KG1 (cell line): Measurements from ENCODE around the gene TRIM7.
"Not testable (repeated sequence)": the region's sequence is repeated elsewhere in the genome, so short reads cannot be mapped to it uniquely, and the experiment has no call there.

ENCODE experiments used
- DNase-seq: peaks from one replicate; lab custom pipeline; 2025; lab: John Stamatoyannopoulos, UW

TRIM7 gene

GRCh38 chr5:181170996-181171395 lies 34.0 kb downstream of the TRIM7 start:
- no peak for DNase-seq

GRCh38 chr5:181170237-181170825 lies 34.7 kb downstream of the TRIM7 start:
- DNase-seq: no peak

GRCh38 chr5:181169459-181170236 lies 35.3 kb downstream of the TRIM7 start:
- not testable (repeated sequence) for DNase-seq

DNA sequence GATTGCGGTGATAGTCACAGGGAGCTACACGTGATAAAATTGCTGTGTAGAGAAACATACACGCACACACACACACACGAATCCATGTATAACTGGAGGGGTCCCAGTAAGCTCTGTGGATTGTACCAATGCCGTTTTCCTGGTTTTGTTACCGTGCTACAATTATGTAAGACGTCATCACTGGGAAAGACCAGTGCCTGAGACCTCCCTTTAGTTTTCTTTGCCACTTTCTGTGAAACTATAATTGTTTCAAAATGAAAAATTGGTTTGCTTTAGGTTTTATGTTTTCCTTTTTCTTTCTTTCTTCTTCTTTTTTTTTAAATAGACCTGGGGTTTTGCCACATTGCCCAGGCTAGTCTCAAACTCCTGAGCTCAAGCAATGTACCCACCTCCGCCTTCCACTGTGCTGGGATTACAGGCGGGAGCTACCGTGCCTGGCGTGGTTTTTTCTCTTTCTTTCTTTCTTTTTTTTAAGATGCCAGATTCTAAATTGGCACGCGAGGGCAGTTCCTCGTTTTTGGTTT lies 36.3 kb downstream of the TRIM7 start:
- no peak for DNase-seq

DNA sequence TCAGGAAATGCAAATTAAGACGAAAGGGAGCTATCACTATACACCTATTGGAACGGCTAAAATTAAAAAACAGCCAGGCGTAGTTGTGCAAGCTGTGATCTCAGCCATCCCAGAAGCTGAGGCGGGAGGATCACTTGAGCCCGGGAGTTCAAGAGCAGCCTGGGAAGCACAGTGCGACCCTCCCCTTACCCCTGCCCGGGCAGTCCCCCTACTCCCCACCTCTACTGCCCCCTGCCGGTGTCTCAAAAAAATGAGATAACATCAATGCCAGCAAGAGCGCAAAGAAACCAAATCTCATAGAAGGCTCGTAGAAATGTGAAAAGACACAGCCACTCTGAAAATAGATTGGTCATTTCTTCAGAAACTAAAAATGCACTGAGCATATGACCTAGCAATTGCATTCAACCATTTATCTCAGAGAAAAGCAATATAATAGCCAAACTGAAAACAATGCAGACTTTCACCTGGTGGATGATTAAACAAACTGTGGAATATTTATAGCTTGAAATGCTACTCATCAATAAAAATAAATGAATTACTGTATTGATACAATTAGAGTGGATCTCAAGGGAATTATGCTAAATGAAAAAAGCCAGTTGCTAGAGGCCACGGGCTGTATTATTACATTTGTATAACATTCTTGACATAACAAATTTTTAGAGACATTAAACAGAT lies 37.0 kb downstream of the TRIM7 start:
- no peak for DNase-seq

GRCh38 chr5:181166812-181167733 lies 37.9 kb downstream of the TRIM7 start:
- no peak for DNase-seq

- no peak for DNase-seq
Observed at GRCh38 chr5:181164076-181164952, 40.7 kb downstream of the TRIM7 start.

DNA sequence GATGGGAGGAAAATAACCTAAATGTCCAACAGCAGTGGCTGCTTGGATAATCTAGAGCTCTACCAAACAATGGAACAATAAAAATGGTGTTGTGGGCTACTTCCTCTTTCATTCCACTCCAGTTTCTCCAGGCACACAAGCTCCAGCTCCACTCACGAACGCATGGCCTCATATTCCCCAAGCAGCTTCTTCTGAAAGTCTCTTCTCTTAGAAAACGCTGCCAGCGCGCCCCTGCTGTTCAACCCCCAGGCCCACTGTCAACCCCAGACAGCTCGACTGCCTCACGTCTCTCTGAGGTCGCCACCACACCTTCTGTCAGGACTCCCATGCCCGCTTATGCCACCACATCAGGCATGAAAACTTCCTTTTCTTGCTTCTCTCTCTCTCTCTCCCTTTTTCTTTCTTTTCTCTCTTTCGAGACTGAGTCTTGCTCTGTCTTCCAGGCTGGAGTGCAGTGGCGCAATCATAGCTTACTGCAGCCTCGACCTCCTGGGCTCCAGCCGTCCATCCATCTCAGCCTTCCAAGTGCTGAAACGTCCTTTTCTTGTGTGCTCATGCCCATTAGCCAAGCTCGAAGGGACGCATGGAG lies 41.4 kb downstream of the TRIM7 start:
- DNase-seq: no peak

DNA sequence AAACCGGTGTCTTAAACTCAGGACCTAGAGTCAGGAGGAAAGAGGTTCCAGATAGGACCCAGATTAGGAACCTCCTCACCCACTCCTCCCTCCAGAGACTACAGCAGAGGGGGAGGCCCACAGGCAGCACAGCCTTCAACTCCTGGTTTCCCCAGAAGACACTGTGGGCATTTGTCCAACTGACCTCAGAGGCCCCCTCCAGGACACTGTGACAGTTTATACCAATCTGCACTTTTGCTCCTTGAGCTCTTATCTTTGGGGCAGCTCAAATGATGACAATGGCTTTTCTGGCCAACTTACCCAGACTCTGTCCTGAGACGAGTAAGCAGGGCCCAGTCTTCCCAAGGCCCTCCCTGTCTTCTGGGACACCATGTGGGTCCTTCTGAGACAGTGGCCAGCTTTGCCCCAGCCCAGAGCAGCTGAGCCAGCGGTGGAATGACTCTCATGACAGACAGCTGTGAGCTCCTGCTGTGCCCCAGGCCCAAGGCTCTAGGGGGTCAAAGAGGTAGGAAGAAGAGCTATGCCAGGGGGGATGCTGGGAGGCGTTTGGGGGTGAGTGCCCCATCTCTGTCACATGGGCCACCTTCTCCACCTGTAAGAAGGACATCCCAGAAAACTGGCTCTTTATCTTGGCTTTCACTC lies 43.3 kb downstream of the TRIM7 start:
- no peak for DNase-seq

DNA sequence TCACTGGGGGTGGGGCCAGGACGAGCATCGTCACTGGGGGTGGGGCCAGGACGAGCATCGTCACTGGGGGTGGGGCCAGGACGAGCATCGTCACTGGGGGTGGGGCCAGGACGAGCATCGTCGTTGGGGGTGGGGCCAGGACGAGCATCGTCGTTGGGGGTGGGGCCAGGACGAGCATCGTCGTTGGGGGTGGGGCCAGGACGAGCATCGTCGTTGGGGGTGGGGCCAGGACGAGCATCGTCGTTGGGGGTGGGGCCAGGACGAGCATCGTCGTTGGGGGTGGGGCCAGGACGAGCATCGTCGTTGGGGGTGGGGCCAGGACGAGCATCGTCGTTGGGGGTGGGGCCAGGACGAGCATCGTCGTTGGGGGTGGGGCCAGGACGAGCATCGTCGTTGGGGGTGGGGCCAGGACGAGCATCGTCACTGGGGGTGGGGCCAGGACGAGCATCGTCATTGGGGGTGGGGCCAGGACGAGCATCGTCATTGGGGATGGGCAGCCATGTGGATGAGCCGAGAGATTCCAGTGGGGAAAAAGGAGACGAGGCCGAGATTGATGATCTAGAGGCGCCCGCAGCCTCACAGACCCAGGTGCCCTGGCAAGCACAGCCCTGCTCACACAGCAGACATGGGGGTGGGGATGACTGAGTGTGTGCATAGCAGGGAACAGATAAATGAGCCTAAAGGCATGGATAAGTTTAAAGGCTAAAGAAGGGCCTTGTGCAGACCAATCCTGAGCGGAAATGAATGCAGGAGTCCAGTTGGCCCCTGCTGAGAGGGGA lies 44.1 kb downstream of the TRIM7 start:
- not testable (repeated sequence) for DNase-seq

DNA sequence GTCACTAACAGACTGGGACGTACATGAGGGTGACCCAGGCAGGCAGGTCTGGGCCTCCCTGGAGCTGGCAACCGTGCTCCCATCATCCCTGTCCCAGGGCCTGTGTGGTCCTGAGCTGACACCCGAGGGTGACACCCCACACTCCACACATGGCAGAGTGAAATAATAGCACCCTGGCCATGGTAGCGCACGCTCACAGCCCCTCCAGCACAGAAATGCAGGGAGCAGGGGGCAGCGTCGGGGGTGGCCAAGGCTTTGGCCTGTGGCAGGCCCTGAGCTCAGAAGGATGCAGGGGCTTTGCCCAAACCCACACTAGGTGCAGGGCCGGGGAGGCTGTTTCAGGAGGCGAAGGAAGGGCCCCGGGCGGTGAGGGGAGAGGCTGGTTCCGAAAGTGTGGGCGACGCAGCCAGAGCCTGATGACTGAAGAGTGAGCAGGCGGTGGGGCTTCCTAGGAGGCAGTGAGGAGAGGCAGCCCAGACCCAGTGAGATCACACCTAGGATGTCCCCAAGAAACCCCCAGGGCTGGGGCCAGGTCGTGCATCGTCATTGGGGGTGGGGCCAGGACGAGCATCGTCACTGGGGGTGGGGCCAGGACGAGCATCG lies 44.7 kb downstream of the TRIM7 start:
- DNase-seq: no peak

DNA sequence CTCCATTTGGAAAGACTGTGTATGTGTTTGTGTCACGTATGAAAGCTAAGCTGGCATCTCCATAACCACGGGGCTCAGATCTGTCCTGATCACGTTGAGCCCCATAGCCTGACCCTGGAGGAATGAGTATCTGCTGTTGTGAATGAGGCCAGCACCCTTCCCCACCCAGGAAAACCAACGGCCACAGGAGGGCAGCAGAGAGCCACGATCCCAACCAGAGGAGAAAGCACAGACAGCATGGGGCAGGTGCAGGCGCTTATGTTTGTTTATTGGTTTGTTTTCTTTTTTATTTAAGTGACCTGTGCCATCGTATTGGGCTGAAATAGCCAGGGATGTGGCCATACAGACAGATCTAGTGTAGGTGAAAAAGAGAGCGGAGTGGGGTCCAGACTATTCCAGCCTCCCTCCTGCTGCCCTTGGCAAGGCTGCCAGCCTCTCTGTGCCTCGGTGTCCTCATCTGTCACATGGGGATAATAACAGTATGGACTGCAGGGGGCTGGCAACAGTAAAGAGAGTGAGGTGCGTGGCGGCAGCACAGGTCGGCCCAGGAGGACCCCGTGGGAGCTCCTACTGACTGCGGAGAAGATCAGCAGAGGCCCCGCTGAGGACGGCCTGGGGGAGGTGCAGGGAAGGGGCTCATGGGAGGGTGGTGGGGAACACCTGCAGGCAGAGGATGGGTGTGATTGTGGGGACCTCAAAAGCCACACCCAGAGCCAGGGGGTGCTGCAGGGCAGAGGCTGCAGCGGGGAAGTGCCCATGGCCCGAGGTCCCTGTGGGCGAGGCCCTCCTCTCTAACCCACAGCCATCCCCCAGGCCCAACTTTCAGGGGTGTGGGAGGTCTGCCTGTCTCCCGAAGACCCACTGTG lies 45.5 kb downstream of the TRIM7 start:
- peak; percentile 51 for DNase-seq

- DNase-seq: no peak
Observed at GRCh38 chr5:181158869-181159268, 46.1 kb downstream of the TRIM7 start.

DNA sequence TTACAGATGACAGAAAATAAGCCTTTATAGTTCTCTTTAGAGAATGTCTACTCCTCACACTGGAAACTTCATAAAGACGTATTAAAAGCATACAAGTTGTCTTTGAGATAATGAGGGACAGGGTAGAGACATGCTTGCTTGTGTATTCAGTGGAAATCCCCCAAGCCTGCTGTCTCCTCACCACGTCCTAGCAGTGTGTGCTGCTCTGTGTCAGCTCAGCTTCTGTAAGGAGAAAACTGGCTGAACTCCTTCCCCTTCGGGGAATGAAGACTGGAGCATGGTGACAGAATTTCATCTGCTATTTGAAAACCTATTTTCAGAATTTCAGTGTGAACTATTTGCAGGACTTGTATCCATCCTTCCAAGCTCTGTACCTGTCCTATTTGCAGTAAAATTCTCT lies 48.2 kb downstream of the TRIM7 start:
- DNase-seq: no peak

GRCh38 chr5:181153814-181154213 lies 51.2 kb downstream of the TRIM7 start:
- DNase-seq: no peak

GRCh38 chr5:181152406-181152805 lies 52.6 kb downstream of the TRIM7 start:
- DNase-seq: no peak

GRCh38 chr5:181151146-181151545 lies 53.9 kb downstream of the TRIM7 start:
- no peak for DNase-seq
